Placental epithelial cell (primary cell): ENCODE results near the gene SULT2A1. TPM values are rescaled to one million over a fixed set of nuclear protein-coding genes. Genes with fewer than 3 reads are reported as not detected.

ENCODE experiments used
- total RNA-seq: library from RNA; depleted of rRNA; stranded (reverse); fragments of >200 nt; gene quantifications from 2 replicates; pipeline ENCODE4 v1.2.3, GENCODE V29; 2012

SULT2A1 gene, protein sequence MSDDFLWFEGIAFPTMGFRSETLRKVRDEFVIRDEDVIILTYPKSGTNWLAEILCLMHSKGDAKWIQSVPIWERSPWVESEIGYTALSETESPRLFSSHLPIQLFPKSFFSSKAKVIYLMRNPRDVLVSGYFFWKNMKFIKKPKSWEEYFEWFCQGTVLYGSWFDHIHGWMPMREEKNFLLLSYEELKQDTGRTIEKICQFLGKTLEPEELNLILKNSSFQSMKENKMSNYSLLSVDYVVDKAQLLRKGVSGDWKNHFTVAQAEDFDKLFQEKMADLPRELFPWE
- total RNA-seq: not detected in 2 replicates

DNA sequence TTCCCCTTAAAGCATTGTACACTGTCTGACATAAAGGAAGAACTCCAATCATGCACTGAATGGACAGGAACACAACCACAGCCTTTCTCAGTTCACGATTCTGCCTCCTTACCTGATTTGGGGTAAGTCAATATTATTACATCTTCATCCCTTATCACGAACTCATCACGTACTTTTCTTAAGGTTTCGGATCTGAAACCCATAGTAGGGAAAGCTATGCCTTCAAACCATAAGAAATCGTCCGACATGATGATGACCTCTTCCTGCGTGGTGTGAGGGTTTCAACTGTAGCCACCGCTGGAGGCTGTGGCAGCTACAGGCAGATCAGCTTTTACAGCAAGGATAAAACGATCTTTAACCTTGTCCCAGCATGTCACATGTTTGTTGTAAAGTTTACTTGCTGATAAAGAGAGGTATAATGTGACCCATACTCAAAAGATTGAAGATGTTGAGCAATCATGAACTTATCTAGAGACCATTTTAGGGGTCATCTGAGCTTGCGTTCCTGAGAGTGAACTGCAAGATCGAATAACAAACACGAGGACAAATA is at the start of gene SULT2A1:
Gene SULT2A1, minus strand, starts transcription at position 306 of the 550 bp plus-strand sequence. Its CDS starts 58 bp downstream, at position 248.

DNA sequence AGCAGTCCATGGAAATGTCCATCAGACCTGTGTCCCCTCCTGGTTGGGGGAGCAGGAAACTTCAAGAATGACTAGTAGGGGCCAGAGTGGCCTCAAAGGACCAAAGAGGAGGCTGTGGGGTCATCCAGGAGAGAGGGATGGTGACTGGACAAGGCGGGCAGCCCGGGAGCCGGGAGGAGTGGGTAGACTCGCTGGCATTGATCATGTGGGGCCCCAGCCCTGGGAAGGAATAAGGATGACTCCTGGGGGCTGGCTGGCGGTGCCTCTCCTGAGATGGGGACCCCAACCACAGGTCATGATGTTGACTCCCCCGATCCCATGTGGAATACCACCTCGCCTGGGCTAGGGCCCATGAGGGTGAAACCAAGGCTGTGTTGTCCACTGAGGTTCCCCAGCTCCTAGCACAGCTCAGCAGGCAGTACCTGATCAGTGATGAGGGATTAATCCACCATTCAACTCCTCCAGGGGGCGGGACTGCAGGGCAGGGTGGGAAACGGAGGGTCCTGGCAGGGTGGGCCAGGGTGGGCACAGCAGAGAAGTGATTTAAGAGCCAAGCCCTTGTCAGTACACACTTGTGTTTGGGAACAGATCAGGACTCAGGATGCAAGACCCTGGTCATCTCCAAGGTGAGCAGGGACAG is 27.3 kb downstream of the SULT2A1 start, which contains the start of gene TPRX2:
Gene TPRX2, plus strand, starts transcription at position 590 of the 640 bp plus-strand sequence. Its CDS starts 12 bp downstream, at position 602.

DNA sequence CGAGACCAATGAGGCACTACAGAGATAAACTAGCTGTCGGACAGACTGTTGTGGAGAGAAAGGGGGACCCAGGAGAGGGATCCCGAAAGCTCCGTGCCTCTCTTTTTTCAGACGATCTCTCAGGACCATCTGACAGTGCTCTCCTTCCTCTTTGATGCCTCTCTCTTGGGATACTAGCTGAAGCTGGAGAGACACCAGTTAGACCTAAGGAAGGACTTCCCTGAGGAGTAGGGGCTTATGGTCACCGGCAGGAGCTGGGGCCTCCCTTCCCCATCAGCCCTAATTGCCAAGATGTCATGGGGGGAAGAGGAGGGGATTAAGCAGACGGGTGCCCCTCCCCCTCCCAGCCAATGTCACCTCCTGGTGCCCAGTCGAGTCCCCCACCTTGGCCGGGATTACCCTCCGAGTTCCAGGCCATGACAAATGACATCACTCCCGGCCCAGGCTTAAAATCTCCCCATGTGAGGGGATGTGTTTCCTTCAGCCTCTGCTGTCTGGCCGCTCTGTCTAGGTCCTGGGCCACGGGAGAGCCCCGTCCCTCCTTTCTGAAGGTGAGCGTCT is 64.6 kb downstream of the SULT2A1 start, which contains the start of gene CRX:
Gene CRX, plus strand, starts transcription at position 478 of the 561 bp plus-strand sequence. CDS start 12,507 bp downstream, outside the sequence.

Other genes with a start within 250 kb of the SULT2A1 start
- gene EHD2, start 172.9 kb downstream of the SULT2A1 start, total RNA-seq: 113 and 126 TPM in 2 replicates
- gene NOP53, start 140.8 kb downstream of the SULT2A1 start, total RNA-seq: 92.9 and 107 TPM in 2 replicates
- 237 and 433 TPM in 2 replicates for gene SELENOW, start 107.6 kb downstream of the SULT2A1 start, total RNA-seq
- not detected in 2 replicates for gene TPRX1, start 81.8 kb downstream of the SULT2A1 start, total RNA-seq
- gene CRX, start 64.4 kb downstream of the SULT2A1 start, total RNA-seq: not detected in 2 replicates
- not detected in 2 replicates for gene TPRX2, start 27.1 kb downstream of the SULT2A1 start, total RNA-seq
- not detected in 2 replicates for gene BSPH1, start 105.9 kb upstream of the SULT2A1 start, total RNA-seq
- gene ELSPBP1, start 108.3 kb upstream of the SULT2A1 start, total RNA-seq: not detected in 2 replicates
- not detected in 2 replicates for gene CABP5, start 157.8 kb upstream of the SULT2A1 start, total RNA-seq
- gene PLA2G4C, start 224.5 kb upstream of the SULT2A1 start, total RNA-seq: 1.2 TPM in 2 replicates